BLaER1 treated with 17β-estradiol and CSF1 and Interleukin-3, amounts not matched to agents 10 nM and 100 nM (cell line): ENCODE measurements around the gene PATJ.

Experiments
- H3K27ac ChIP-seq, 11 experiments: shearing (Covaris generic); formaldehyde crosslinking; 2 replicates each; pipeline ENCODE4 v1.8.1; 2022
- H3K27me3 ChIP-seq, 11 experiments: shearing (Covaris generic); formaldehyde crosslinking; 2 replicates each; pipeline ENCODE4 v1.8.1; 2022
- H3K36me3 ChIP-seq, 11 experiments: shearing (Covaris generic); formaldehyde crosslinking; 2 replicates each; pipeline ENCODE4 v1.8.1; 2022
- H3K4me1 ChIP-seq, 10 experiments: shearing (Covaris generic); formaldehyde crosslinking; 2 replicates each; pipeline ENCODE4 v1.8.1; 2022
- H3K4me2 ChIP-seq, 11 experiments: shearing (Covaris generic); formaldehyde crosslinking; 2 replicates each; pipeline ENCODE4 v1.8.1; 2022
- H3K4me3 ChIP-seq, 10 experiments: shearing (Covaris generic); formaldehyde crosslinking; 2 replicates each; pipeline ENCODE4 v1.8.1; 2022
- H3K9ac ChIP-seq, 11 experiments: shearing (Covaris generic); formaldehyde crosslinking; 2 replicates each; pipeline ENCODE4 v1.8.1; 2022
- H3K9me3 ChIP-seq, 11 experiments: shearing (Covaris generic); formaldehyde crosslinking; replicated peaks in 1 of 11; 2 replicates each; pipeline ENCODE4 v1.8.1; 2022
- H4K20me1 ChIP-seq, 11 experiments: shearing (Covaris generic); formaldehyde crosslinking; 2 replicates each; pipeline ENCODE4 v1.8.1; 2022
- Cebpa-rat ChIP-seq, 11 experiments: shearing (Covaris generic); IDR thresholded peaks; 2 replicates each; pipeline ENCODE4 v1.8.1; 2022

Gene PATJ

DNA sequence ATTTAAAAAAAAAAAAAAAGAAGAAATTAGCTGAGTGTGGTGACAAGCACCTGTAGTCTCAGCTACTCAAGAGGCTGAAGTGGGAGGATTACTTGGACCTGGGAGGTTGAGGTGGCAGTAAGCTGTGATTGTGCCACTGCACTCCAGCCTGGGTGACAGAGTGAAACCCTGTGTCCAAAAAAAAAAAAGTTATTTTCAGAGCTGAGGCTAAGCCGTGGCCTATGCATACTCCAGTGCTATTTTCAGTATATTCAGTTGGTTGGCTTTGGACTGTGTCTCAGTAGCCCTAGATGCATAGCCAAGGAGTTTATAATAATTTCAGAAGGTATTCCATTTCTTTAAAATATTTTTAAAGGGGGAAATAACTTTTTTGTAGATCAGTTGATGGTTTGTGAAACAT lies 311.9 kb downstream of the PATJ start:
- Histone ChIP-seq H3K27me3 (no peaks in the 10 kb centered on the region), H3K4me3 (no peak overlapping the region), H4K20me1 (no peaks in the 10 kb centered on the region), H3K9ac (no peak overlapping the region), H3K36me3 (no peaks in the 10 kb centered on the region), H3K27ac (no peak overlapping the region), H3K4me1 (peaks cover 0 to 3% (median 0%) of the 10 kb centered on the region in 10 experiments; a peak in 2 of 20 replicates), H3K4me2 (no peak overlapping the region), H3K9me3 (no peaks in the 10 kb centered on the region)
- TF ChIP-seq Cebpa-rat (IDR thresholded peaks at IDR 0.05): no peak

DNA sequence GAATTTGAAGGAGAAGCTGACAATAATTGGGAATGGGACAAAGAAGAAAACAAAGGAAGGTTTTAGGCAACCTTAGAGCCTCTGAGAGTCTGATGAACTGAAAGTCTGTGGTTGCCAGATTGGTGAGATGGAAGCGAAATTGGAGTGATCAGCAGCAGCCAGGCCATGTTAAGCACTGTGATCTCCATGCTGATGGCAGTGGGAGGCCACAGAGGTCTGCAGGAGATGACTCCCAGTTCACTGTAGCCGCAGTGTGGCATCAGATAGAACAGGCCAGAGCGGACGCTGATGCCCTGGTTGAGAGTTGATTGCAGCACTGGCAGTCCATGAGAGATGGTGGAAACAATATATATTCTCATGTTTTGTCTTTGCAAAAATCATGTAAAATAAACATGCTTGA lies 314.9 kb downstream of the PATJ start:
- peaks cover 0 to 6% (median 0%) of the 10 kb centered on the region in 10 experiments; a peak in 2 of 20 replicates for H3K4me1 ChIP-seq
- H3K9me3 ChIP-seq: no peaks in the 10 kb centered on the region
- TF ChIP-seq Cebpa-rat (IDR thresholded peaks at IDR 0.05): no peak
- no peak overlapping the region for H3K27ac ChIP-seq
- no peaks in the 10 kb centered on the region for H3K36me3 ChIP-seq
- no peaks in the 10 kb centered on the region for H4K20me1 ChIP-seq
- H3K9ac ChIP-seq: no peak overlapping the region
- no peak overlapping the region for H3K4me3 ChIP-seq
- H3K27me3 ChIP-seq: no peaks in the 10 kb centered on the region
- no peak overlapping the region for H3K4me2 ChIP-seq

DNA sequence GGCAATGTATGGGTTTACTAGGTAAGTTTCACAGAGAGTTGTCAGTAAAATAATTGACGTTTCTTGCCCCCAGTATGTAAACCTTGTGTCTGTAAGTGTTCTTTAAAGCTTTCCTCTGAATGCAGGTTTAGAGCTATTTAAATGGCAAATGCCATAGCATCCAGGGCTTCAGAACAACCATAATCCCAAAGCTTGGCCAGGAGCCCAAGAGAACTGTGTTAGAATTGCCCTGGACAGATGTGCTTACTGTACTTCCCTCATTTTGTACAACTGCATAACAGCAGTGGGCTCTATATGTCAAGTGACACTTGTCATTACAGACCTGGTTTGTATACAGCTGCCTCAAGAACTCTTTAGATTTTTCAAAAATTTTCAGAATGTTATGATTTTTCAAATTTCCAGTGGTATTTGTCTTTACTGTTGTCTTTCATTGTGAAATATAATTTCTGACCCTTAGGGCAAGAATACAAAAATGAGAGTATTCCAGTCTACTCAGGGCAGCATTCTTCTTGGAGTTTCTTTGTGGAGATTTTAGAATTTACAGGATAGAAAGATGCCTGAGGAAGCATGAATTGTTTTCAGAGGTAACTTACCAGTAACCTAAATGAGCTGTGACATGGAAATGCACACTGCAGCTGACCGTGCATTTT lies 315.5 kb downstream of the PATJ start:
- H3K9ac ChIP-seq: no peak overlapping the region
- peaks cover 0 to 6% (median 0%) of the 10 kb centered on the region in 10 experiments; a peak in 2 of 20 replicates for H3K4me1 ChIP-seq
- no peaks in the 10 kb centered on the region for H3K27me3 ChIP-seq
- H3K4me3 ChIP-seq: no peak overlapping the region
- no peaks in the 10 kb centered on the region for H4K20me1 ChIP-seq
- no peaks in the 10 kb centered on the region for H3K36me3 ChIP-seq
- 0 out of 22 replicates have a peak, but pooled peaks cover 0 to 3% (median 0%) of the 10 kb centered on the region in 11 experiments for H3K9me3 ChIP-seq
- TF ChIP-seq Cebpa-rat (IDR thresholded peaks at IDR 0.05): no peak
- H3K27ac ChIP-seq: no peak overlapping the region
- no peak overlapping the region for H3K4me2 ChIP-seq

DNA sequence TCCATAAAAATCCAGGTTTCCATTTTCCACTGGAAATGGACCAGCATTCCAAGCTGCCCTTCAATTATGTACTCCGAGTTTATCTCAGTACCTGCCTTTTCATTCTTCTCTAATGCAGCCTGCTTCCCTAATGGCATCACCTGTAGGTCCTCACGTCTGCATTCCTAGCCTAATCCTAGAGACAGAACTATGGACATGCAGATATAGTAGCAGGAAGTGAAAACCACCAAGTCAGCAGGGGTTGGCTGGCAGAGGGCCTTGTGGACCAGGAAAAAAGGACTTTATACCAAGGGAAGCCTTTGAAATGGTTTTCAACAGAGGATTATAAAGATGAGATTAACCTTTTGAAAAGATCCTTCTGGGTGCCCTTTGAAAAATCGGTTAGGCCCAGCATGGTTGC lies 316.7 kb downstream of the PATJ start:
- Histone ChIP-seq H4K20me1 (no peaks in the 10 kb centered on the region), H3K4me3 (no peak overlapping the region), H3K27me3 (no peaks in the 10 kb centered on the region), H3K4me1 (peaks cover 0 to 6% (median 0%) of the 10 kb centered on the region in 10 experiments; a peak in 2 of 20 replicates), H3K4me2 (0 out of 22 replicates have a peak overlapping the region, but pooled peaks of 1 of the 11 experiments have one; percentile 14), H3K9ac (no peak overlapping the region), H3K9me3 (peaks cover 0 to 10% (median 5%) of the 10 kb centered on the region in 11 experiments; a peak in 7 of 22 replicates), H3K27ac (no peak overlapping the region), H3K36me3 (no peaks in the 10 kb centered on the region)
- TF ChIP-seq Cebpa-rat (IDR thresholded peaks at IDR 0.05): no peak

DNA sequence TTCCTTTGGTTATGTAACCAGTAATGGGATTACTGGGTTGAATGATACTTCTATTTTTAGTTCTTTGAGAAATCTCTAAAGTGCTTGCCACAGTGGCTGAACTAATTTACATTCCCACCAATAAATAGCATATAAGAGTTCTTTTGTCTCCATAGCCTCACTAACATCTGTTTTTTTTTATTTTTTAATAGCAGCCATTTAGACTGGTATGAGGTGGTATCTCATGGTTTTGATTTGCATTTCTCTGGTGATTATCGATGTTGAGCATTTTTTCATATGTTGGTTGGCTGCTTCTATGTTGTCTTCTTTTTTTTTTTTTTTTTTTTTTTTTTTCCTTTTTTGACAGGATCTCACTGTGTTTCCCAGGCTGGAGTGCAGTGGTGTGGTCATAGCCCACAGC lies 319.8 kb downstream of the PATJ start:
- H3K27ac ChIP-seq: no peak overlapping the region
- H4K20me1 ChIP-seq: no peaks in the 10 kb centered on the region
- H3K4me2 ChIP-seq: no peak overlapping the region
- H3K9ac ChIP-seq: no peak overlapping the region
- no peak for TF ChIP-seq Cebpa-rat (IDR thresholded peaks at IDR 0.05)
- H3K4me1 ChIP-seq: peaks cover 0 to 14% (median 8%) of the 10 kb centered on the region in 10 experiments; a peak in 10 of 20 replicates
- H3K27me3 ChIP-seq: no peaks in the 10 kb centered on the region
- no peaks in the 10 kb centered on the region for H3K36me3 ChIP-seq
- H3K4me3 ChIP-seq: no peak overlapping the region
- peaks cover 12 to 24% (median 17%) of the 10 kb centered on the region in 11 experiments for H3K9me3 ChIP-seq

DNA sequence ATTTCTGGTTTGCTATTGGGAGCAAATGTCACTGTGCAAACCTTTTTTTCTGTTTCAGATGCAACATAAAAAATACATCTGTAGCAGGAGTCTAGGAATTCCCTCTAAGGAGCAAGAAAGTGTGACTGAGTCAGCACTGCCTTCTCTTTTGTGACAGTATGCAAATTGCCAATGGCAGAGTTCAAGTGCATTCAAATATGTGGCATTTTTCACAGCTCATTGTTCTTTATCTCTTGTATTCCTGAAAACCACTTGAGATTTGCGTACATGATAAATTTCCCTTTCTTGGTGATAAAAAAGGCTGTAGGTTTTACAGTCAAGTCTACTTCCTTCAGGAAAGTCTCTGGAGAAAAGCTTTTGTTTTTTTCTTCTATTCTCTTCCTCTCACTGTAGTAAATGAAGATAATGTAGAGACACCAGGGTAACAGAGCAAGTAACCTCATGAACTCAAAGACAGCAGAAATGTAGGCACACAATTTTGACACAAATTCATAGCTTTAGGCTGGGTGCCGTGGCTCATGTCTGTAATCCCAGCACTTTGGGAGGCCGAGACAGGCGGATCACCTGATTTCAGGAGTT lies 322.6 kb downstream of the PATJ start:
- Histone ChIP-seq H3K36me3 (no peaks in the 10 kb centered on the region), H4K20me1 (no peaks in the 10 kb centered on the region), H3K4me3 (no peak overlapping the region), H3K27ac (no peak overlapping the region), H3K27me3 (no peaks in the 10 kb centered on the region), H3K9ac (no peak overlapping the region), H3K9me3 (peaks cover 17 to 32% (median 23%) of the 10 kb centered on the region in 11 experiments), H3K4me2 (peak overlapping the region in 5 of 11 experiments; percentile 2 to 46 (median 6); a peak in 6 of 22 replicates), H3K4me1 (peaks cover 0 to 14% (median 8%) of the 10 kb centered on the region in 10 experiments; a peak in 8 of 20 replicates)
- TF ChIP-seq Cebpa-rat (IDR thresholded peaks at IDR 0.05): no peak

DNA sequence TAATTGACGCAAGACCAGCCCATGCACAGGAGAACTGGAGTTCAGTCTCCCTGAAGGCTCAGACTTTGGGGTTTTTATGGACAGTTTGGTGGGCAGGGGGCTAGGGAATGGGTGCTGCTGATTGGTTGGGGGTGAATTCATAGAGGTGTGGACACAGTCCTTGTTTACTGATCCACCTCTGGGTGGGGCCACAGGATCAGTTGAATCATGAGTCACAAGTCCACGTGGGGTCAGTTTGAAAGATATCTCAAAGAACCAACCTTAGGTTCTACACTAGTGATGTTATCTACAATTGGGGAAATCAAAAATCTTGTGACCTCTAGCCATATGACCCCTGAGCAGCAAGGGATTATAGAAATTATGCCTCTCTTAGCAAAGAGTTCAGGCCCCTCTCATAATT lies 324.4 kb downstream of the PATJ start:
- Histone ChIP-seq H3K27me3 (no peaks in the 10 kb centered on the region), H3K4me2 (no peak overlapping the region), H3K4me1 (peaks cover 0 to 14% (median 8%) of the 10 kb centered on the region in 10 experiments; a peak in 8 of 20 replicates), H4K20me1 (no peaks in the 10 kb centered on the region), H3K4me3 (no peak overlapping the region), H3K27ac (no peak overlapping the region), H3K36me3 (no peaks in the 10 kb centered on the region), H3K9ac (no peak overlapping the region), H3K9me3 (peaks cover 17 to 32% (median 23%) of the 10 kb centered on the region in 11 experiments)
- no peak for TF ChIP-seq Cebpa-rat (IDR thresholded peaks at IDR 0.05)

DNA sequence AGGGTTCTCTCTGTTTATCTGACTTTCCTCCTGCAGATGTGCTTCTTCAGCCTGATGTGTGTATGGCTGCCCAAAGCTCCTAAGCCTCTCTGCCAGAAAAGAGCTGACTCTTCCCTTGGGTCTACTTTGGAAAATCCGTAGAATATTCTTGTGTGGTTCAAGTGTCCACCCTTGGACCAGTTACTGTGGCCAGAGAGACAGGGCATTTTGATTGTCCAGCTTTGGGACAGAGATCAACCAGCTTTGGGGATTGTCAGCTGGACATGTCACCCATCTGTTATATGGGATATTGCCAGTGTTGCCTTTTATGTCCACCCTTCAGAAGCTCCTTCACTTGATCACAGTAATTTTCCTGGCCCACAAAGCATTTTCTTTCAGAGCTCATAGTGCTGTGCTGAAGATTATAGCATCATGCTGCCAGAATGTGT lies 326.1 kb downstream of the PATJ start:
- Histone ChIP-seq H3K27me3 (no peaks in the 10 kb centered on the region), H3K4me1 (peaks cover 0 to 14% (median 8%) of the 10 kb centered on the region in 10 experiments; a peak in 8 of 20 replicates), H4K20me1 (no peaks in the 10 kb centered on the region), H3K9ac (no peak overlapping the region), H3K27ac (no peak overlapping the region), H3K4me3 (no peak overlapping the region), H3K9me3 (peaks cover 12 to 28% (median 19%) of the 10 kb centered on the region in 11 experiments), H3K4me2 (no peak overlapping the region), H3K36me3 (no peaks in the 10 kb centered on the region)
- TF ChIP-seq Cebpa-rat (IDR thresholded peaks at IDR 0.05): no peak

DNA sequence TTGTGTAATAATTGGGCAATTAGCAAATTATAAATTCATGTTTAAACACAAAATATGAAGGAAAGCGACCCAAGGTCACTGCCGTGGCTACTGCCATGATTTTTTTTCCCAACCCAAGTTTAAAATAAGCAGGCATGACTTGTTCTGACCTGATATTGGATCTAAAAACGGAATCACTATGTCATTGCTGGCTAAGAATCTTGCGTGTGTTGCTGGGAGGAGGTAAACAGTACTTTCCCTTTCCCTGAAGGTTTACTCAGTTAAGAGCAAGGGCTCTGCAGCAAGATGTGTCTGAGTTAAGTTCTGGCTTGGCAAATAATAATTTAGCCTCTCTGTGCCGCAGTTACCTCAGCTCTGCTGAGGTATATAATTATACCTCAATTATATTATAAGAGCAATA lies 326.7 kb downstream of the PATJ start:
- H3K27me3 ChIP-seq: no peaks in the 10 kb centered on the region
- H3K27ac ChIP-seq: no peak overlapping the region
- H3K36me3 ChIP-seq: no peaks in the 10 kb centered on the region
- H3K9me3 ChIP-seq: peaks cover 11 to 24% (median 18%) of the 10 kb centered on the region in 11 experiments
- peaks cover 0 to 14% (median 8%) of the 10 kb centered on the region in 10 experiments; a peak in 8 of 20 replicates for H3K4me1 ChIP-seq
- no peak overlapping the region for H3K9ac ChIP-seq
- no peak overlapping the region for H3K4me2 ChIP-seq
- no peak for TF ChIP-seq Cebpa-rat (IDR thresholded peaks at IDR 0.05)
- no peak overlapping the region for H3K4me3 ChIP-seq
- H4K20me1 ChIP-seq: no peaks in the 10 kb centered on the region
